ENCODE data around the gene DOK6.

DOK6 gene

GRCh38 chr18:69674966-69675365 lies 274.3 kb downstream of the DOK6 start:
- DNase-seq: no peak
- Mint-ChIP-seq H3K4me3 (no peak overlapping the region), H3K27me3 (ENCODE audit: low read depth, poor library complexity) (no peaks in the 10 kb centered on the region), H3K27ac (no peak overlapping the region), H3K4me1 (peaks cover 4% of the 10 kb centered on the region), H3K36me3 (ENCODE audit: low read depth) (peaks cover 8% of the 10 kb centered on the region), H3K9me3 (no peaks in the 10 kb centered on the region)
- TF ChIP-seq CTCF (IDR thresholded peaks at IDR 0.05): no peak

- Mint-ChIP-seq H3K27me3 (ENCODE audit: low read depth, poor library complexity) (no peaks in the 10 kb centered on the region), H3K36me3 (ENCODE audit: low read depth) (peaks cover 4% of the 10 kb centered on the region), H3K4me1 (peaks cover 4% of the 10 kb centered on the region), H3K27ac (no peak overlapping the region), H3K4me3 (no peak overlapping the region), H3K9me3 (no peaks in the 10 kb centered on the region)
- no peak for TF ChIP-seq CTCF (IDR thresholded peaks at IDR 0.05)
- DNase-seq: no peak
These were observed 276.9 kb downstream of the DOK6 start for GRCh38 chr18:69677595-69677994.

- Mint-ChIP-seq H3K4me3 (no peak overlapping the region), H3K9me3 (no peaks in the 10 kb centered on the region), H3K4me1 (no peaks in the 10 kb centered on the region), H3K27ac (no peak overlapping the region), H3K36me3 (ENCODE audit: low read depth) (peaks cover 18% of the 10 kb centered on the region), H3K27me3 (ENCODE audit: low read depth, poor library complexity) (no peaks in the 10 kb centered on the region)
- DNase-seq: no peak
- no peak for TF ChIP-seq CTCF (IDR thresholded peaks at IDR 0.05)
These were observed 279.4 kb downstream of the DOK6 start for GRCh38 chr18:69680123-69680522.

GRCh38 chr18:69683176-69683575 lies 282.5 kb downstream of the DOK6 start:
- no peak for DNase-seq
- Mint-ChIP-seq H3K36me3 (ENCODE audit: low read depth) (peaks cover 19% of the 10 kb centered on the region), H3K9me3 (no peaks in the 10 kb centered on the region), H3K4me1 (no peaks in the 10 kb centered on the region), H3K27ac (no peak overlapping the region), H3K4me3 (no peak overlapping the region), H3K27me3 (ENCODE audit: low read depth, poor library complexity) (no peaks in the 10 kb centered on the region)
- no peak for TF ChIP-seq CTCF (IDR thresholded peaks at IDR 0.05)

GRCh38 chr18:69684789-69685188 lies 284.1 kb downstream of the DOK6 start:
- Mint-ChIP-seq H3K4me1 (no peaks in the 10 kb centered on the region), H3K9me3 (no peaks in the 10 kb centered on the region), H3K27me3 (ENCODE audit: low read depth, poor library complexity) (no peaks in the 10 kb centered on the region), H3K36me3 (ENCODE audit: low read depth) (peaks cover 19% of the 10 kb centered on the region), H3K4me3 (no peak overlapping the region), H3K27ac (peak overlapping the region; percentile 60)
- TF ChIP-seq CTCF (IDR thresholded peaks at IDR 0.05): no peak
- no peak for DNase-seq

- Mint-ChIP-seq H3K9me3 (no peaks in the 10 kb centered on the region), H3K27ac (no peak overlapping the region), H3K27me3 (ENCODE audit: low read depth, poor library complexity) (no peaks in the 10 kb centered on the region), H3K4me1 (no peaks in the 10 kb centered on the region), H3K4me3 (no peak overlapping the region), H3K36me3 (ENCODE audit: low read depth) (peaks cover 19% of the 10 kb centered on the region)
- no peak for TF ChIP-seq CTCF (IDR thresholded peaks at IDR 0.05)
- no peak for DNase-seq
These were observed 286.2 kb downstream of the DOK6 start for GRCh38 chr18:69686861-69687260.

Measured in nephron progenitor cell (in vitro differentiated cells).